Peyer's patch (tissue), 4 donors: ENCODE measurements around the gene EXOSC6.

Experiments used
- CTCF ChIP-seq, 6 experiments: fragments of 450-650 bp in 4 of 6; fragments of 200-600 bp in 2 of 6; sonication (generic) in 1 of 6; IDR thresholded peaks; one replicate each; pipeline ENCODE4 v1.5.1; 2017 to 2019; ENCODE audit warnings: antibody characterized with exemption in 6 of 6, mild to moderate bottlenecking in 3 of 6, moderate library complexity in 1 of 6
- POLR2A ChIP-seq, 2 donors: fragments of 450-650 bp; IDR thresholded peaks; one replicate each; pipeline ENCODE4 v1.5.1; 2017; ENCODE audit warnings: antibody characterized with exemption in 2 of 2, mild to moderate bottlenecking in 2 of 2, moderate library complexity in 2 of 2

- TF ChIP-seq CTCF (IDR thresholded peaks at IDR 0.05) (no peak), POLR2A (IDR thresholded peaks at IDR 0.05) (no peak)
Measured at GRCh38 chr16:70301121-70301520, 49.4 kb upstream of the EXOSC6 start.
